Upper lobe of right lung (tissue), 1 donor: ENCODE results near the gene ECHS1. TPM values are rescaled to one million over a fixed set of nuclear protein-coding genes. Genes with fewer than 3 reads are reported as not detected.
A peak's percentile ranks its signal among the peaks of the same experiment; 100 is the strongest.

Source experiments
- ATAC-seq: fragments of 200-7000 bp; cut with Tn5 transposase; one replicate; pipeline ENCODE4 v1.9.1; 2020; ENCODE audit warnings: mild to moderate bottlenecking, moderate library complexity
- DNase-seq: peaks from one replicate; pipeline ENCODE4 v3.0.0-alpha.2; 2020
- H3K27ac ChIP-seq: fragments of 200-600 bp; one replicate; pipeline ENCODE4 v1.8.0; 2022
- H3K27me3 ChIP-seq: fragments of 200-600 bp; one replicate; pipeline ENCODE4 v1.8.0; 2022; ENCODE audit warnings: mild to moderate bottlenecking
- H3K36me3 ChIP-seq: fragments of 200-600 bp; one replicate; pipeline ENCODE4 v1.8.0; 2022
- H3K4me1 ChIP-seq: fragments of 200-600 bp; one replicate; pipeline ENCODE4 v1.8.0; 2022
- H3K4me3 ChIP-seq: fragments of 200-600 bp; one replicate; pipeline ENCODE4 v1.8.0; 2022; ENCODE audit warnings: mild to moderate bottlenecking
- H3K9me3 ChIP-seq: fragments of 200-600 bp; one replicate; pipeline ENCODE4 v1.8.0; 2022
- CTCF ChIP-seq: fragments of 200-600 bp; IDR thresholded peaks from one replicate; pipeline ENCODE4 v1.8.0; 2022; ENCODE audit warnings: antibody characterized with exemption
- intact Hi-C: fragments of 100-400 bp; cut with DNase I; formaldehyde crosslinking; loops from one replicate; pipeline ENCODE4 v1.11.0; 2022
- total RNA-seq: library from RNA; stranded (reverse); fragmentation: NEBNext Ultra II Directional; extraction: Animal tissue kit (Norgen Biotek cat#: 25700); gene quantifications from one replicate; pipeline ENCODE4 v1.2.1, GENCODE V29; 2021
- donor health status: DM: no; HTN: yes; CAD: no; lungs with severe emphysema.

The ECHS1 gene
- total RNA-seq, 1 donor from 2014 or later = 55.8 TPM

GRCh38 chr10:133411523-133412380 is 38.6 kb upstream of the ECHS1 start:
- DNase-seq = no peak
- no peak for ATAC-seq

GRCh38 chr10:133405844-133406527 is 32.8 kb upstream of the ECHS1 start:
- no peak for DNase-seq
- no peak for ATAC-seq
- Histone ChIP-seq H3K27ac (no peak overlapping the region), H3K9me3 (peaks cover 2% of the 10 kb centered on the region), H3K4me1 (no peaks in the 10 kb centered on the region), H3K27me3 (no peaks in the 10 kb centered on the region), H3K4me3 (no peak overlapping the region), H3K36me3 (peaks cover 77% of the 10 kb centered on the region)
- intact Hi-C loops = no loop called here
- TF ChIP-seq CTCF = no peak

More at GRCh38 chr10:133411523-133412380, 38.6 kb upstream of the ECHS1 start:
- intact Hi-C loops = no loop called here
- H3K4me1 ChIP-seq = no peaks in the 10 kb centered on the region
- peaks cover 21% of the 10 kb centered on the region for H3K9me3 ChIP-seq
- H3K27me3 ChIP-seq = no peaks in the 10 kb centered on the region
- TF ChIP-seq CTCF = no peak
- H3K4me3 ChIP-seq = no peak overlapping the region
- H3K27ac ChIP-seq = no peak overlapping the region
- peaks cover 43% of the 10 kb centered on the region for H3K36me3 ChIP-seq

GRCh38 chr10:133405272-133405671 is 32.1 kb upstream of the ECHS1 start:
- no peak for ATAC-seq
- no peak for TF ChIP-seq CTCF
- DNase-seq = no peak
- intact Hi-C loops = no loop called here
- Histone ChIP-seq H3K9me3 (no peaks in the 10 kb centered on the region), H3K4me1 (no peaks in the 10 kb centered on the region), H3K27me3 (no peaks in the 10 kb centered on the region), H3K36me3 (peaks cover 80% of the 10 kb centered on the region), H3K4me3 (no peak overlapping the region), H3K27ac (no peak overlapping the region)

DNA sequence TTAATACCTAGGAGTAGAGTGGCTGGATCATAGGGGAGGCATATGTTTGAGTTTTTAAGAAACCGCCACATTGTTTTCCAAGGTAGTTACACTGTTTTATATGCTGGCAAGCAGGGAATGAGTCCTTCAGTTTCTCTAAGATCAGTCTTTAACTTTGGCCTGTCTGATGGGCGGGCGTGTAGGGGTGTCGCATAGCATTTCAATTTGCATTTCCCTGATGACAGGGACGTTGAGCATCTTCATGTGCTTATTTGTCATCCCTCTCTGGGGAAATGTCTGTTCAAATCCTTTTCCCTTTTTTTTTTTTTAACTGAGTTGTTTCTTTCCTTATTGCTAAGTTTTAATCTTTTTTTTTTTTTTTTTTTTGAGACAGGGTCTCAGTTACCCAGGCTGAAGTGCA is 30.6 kb upstream of the ECHS1 start:
- intact Hi-C loops = no loop called here
- no peak for TF ChIP-seq CTCF
- H3K4me1 ChIP-seq = no peaks in the 10 kb centered on the region

DNA sequence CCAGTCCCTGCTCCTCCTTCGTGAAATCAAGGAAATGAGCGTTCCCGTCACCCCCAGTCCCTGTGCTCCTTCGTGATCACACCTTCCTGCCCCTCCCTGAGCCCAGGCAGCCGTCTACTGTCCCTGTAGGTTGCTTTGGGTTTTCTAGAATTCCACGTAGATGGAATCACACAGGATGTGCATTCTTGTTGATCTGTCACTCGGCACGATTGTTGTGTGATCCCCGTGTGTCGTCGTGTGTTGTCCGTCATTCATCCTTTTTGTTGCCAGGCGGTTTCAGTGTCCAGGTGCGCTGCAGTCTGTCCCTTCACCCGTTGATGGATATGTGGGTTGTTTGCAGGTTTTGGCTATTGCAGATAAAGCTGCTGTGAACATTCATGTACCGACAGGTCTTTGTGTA is 30.2 kb upstream of the ECHS1 start:
- no peak for TF ChIP-seq CTCF
- Histone ChIP-seq H3K4me1 (no peaks in the 10 kb centered on the region), H3K4me3 (no peak overlapping the region), H3K9me3 (no peaks in the 10 kb centered on the region), H3K27me3 (no peaks in the 10 kb centered on the region), H3K27ac (no peak overlapping the region), H3K36me3 (peaks cover 90% of the 10 kb centered on the region)
- intact Hi-C loops = no loop called here
- peak; percentile 51 for DNase-seq
- ATAC-seq = no peak

More for the DNA sequence above, 30.6 kb upstream of the ECHS1 start:
- ATAC-seq (no peak), DNase-seq (no peak)
- Histone ChIP-seq H3K36me3 (peaks cover 89% of the 10 kb centered on the region), H3K27me3 (no peaks in the 10 kb centered on the region), H3K9me3 (no peaks in the 10 kb centered on the region), H3K4me3 (no peak overlapping the region), H3K27ac (no peak overlapping the region)
